ENCODE results near the gene OMA1. TPM values are rescaled to one million over a fixed set of nuclear protein-coding genes. Genes with fewer than 3 reads are reported as not detected.

OMA1 gene
- total and polyA plus RNA-seq, 8 donors, result 8.9 to 28.5 (median 14.7) TPM

- ATAC-seq (no peak), FAIRE-seq (no peak), DNase-seq (peak in 1 of 6 donors; percentile 39)
- WGBS, 2 donors, result 50 to 56% methylated on average over 6 of the region's 6 CpGs
- Histone ChIP-seq H3K9me3 (no peaks in the 10 kb centered on the region), H3K27me3 (no peaks in the 10 kb centered on the region), H3K36me3 (no peaks in the 10 kb centered on the region), H3K27ac (no peak overlapping the region), H3K4me3 (no peak overlapping the region), H3K4me1 (no peaks in the 10 kb centered on the region)
- TF ChIP-seq CTCF (IDR thresholded peaks at IDR 0.05), result no peak
- intact Hi-C loops (cut with DNase I), result no loop called here
Observed at GRCh38 chr1:58438468-58438867, 108.1 kb downstream of the OMA1 start.

GRCh38 chr1:58437623-58438022, 108.9 kb downstream of the OMA1 start:
- H3K27ac ChIP-seq, result no peak overlapping the region
- FAIRE-seq (no peak), ATAC-seq (no peak), DNase-seq (no peak)
- 72 to 79% methylated on average over 3 of the region's 3 CpGs for WGBS, 2 donors
- intact Hi-C loops (cut with DNase I), result no loop called here
- H3K36me3 ChIP-seq, result no peaks in the 10 kb centered on the region
- TF ChIP-seq CTCF (IDR thresholded peaks at IDR 0.05), result no peak
- H3K9me3 ChIP-seq, result no peaks in the 10 kb centered on the region
- no peak overlapping the region for H3K4me3 ChIP-seq
- H3K27me3 ChIP-seq, result no peaks in the 10 kb centered on the region
- no peaks in the 10 kb centered on the region for H3K4me1 ChIP-seq

GRCh38 chr1:58436615-58437297, 109.8 kb downstream of the OMA1 start:
- Histone ChIP-seq H3K4me3 (no peak overlapping the region), H3K27ac (no peak overlapping the region), H3K9me3 (no peaks in the 10 kb centered on the region), H3K4me1 (no peaks in the 10 kb centered on the region), H3K27me3 (no peaks in the 10 kb centered on the region), H3K36me3 (no peaks in the 10 kb centered on the region)
- WGBS, 2 donors, result 72 to 83% methylated on average over 5 of the region's 5 CpGs
- intact Hi-C loops (cut with DNase I), result no loop called here
- peak in 1 of 4 donors; percentile 41 for ATAC-seq
- no peak for TF ChIP-seq CTCF (IDR thresholded peaks at IDR 0.05)
- no peak for FAIRE-seq
- DNase-seq, result no peak

- intact Hi-C loops (cut with DNase I), result no loop called here
Observed at GRCh38 chr1:58435376-58435775, 111.2 kb downstream of the OMA1 start.

More at GRCh38 chr1:58435376-58435775, 111.2 kb downstream of the OMA1 start:
- Histone ChIP-seq H3K9me3 (no peaks in the 10 kb centered on the region), H3K27me3 (no peaks in the 10 kb centered on the region), H3K27ac (no peak overlapping the region), H3K36me3 (no peaks in the 10 kb centered on the region), H3K4me1 (no peaks in the 10 kb centered on the region), H3K4me3 (no peak overlapping the region)
- 57 to 84% methylated on average over 4 of the region's 4 CpGs for WGBS, 2 donors
- TF ChIP-seq CTCF (IDR thresholded peaks at IDR 0.05), result no peak
- no peak for DNase-seq
- no peak for FAIRE-seq
- no peak for ATAC-seq
